ENCODE data around the gene DPH2. TPM values are rescaled to one million over a fixed set of nuclear protein-coding genes. Genes with fewer than 3 reads are reported as not detected.

The DPH2 gene
- total RNA-seq, 2 donors from 2014 or later, result 25.4 to 31.1 TPM

GRCh38 chr1:43978551-43979260, 8.9 kb downstream of the DPH2 start, which contains the start of gene B4GALT2:
Gene B4GALT2 (plus strand): TSS chr1:43979210. CDS start chr1:43981161, 1,951 bp downstream.
- intact Hi-C loops (cut with DNase I), result no loop called here
- Histone ChIP-seq H3K27ac (peak within 1 kb of the TSS; percentile 50 to 60), H3K27me3 (replicated peaks; ENCODE audit: insufficient read depth) (no peaks in the 10 kb centered on the region), H3K4me1 (replicated peaks) (peaks cover 30% of the 10 kb centered on the region), H3K9me3 (no peaks in the 10 kb centered on the region), H3K4me3 (peak within 1 kb of the TSS; percentile 65 to 68), H3K36me3 (peaks cover 0 to 9% of the 10 kb centered on the region in 2 donors)
- DNase-seq (ENCODE audit: low spot score), result peak; percentile 30
- 18% methylated on average over 17 of the region's 54 CpGs for WGBS
- TF ChIP-seq, protein P1, sequence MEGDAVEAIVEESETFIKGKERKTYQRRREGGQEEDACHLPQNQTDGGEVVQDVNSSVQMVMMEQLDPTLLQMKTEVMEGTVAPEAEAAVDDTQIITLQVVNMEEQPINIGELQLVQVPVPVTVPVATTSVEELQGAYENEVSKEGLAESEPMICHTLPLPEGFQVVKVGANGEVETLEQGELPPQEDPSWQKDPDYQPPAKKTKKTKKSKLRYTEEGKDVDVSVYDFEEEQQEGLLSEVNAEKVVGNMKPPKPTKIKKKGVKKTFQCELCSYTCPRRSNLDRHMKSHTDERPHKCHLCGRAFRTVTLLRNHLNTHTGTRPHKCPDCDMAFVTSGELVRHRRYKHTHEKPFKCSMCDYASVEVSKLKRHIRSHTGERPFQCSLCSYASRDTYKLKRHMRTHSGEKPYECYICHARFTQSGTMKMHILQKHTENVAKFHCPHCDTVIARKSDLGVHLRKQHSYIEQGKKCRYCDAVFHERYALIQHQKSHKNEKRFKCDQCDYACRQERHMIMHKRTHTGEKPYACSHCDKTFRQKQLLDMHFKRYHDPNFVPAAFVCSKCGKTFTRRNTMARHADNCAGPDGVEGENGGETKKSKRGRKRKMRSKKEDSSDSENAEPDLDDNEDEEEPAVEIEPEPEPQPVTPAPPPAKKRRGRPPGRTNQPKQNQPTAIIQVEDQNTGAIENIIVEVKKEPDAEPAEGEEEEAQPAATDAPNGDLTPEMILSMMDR (IDR thresholded peaks at IDR 0.05), result no peak
- TF ChIP-seq POLR2AphosphoS5 (IDR thresholded peaks at IDR 0.05) (no peak), POLR2A (IDR thresholded peaks at IDR 0.05) (no peak)

DNA sequence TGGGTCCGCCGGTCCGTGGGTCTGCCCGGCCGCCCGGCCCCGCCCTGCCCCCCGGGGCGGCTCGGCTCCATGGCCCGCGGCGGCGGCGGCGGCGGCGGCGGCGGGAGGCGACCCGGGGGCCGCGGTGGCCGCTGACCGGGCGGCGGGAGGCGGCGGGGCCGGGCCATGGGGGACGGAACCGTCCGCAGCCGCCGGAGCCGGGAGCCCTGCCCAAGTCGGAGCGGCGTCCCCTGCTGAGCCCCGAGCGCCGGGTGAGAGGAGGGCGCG, 9.4 kb downstream of the DPH2 start:
- no CpG with 5 or more reads among the region's 45 CpGs for WGBS
- intact Hi-C loops (cut with DNase I), result no loop called here
- peaks cover 30% of the 10 kb centered on the region for H3K4me1 ChIP-seq (replicated peaks)
- H3K36me3 ChIP-seq, result peaks cover 0 to 9% of the 10 kb centered on the region in 2 donors
- no peaks in the 10 kb centered on the region for H3K9me3 ChIP-seq
- peak overlapping the region; percentile 50 to 60 for H3K27ac ChIP-seq
- H3K4me3 ChIP-seq, result peak overlapping the region; percentile 65 to 68
- TF ChIP-seq, protein P1 (IDR thresholded peaks at IDR 0.05), result no peak
- no peak for TF ChIP-seq POLR2A (IDR thresholded peaks at IDR 0.05)
- no peak for TF ChIP-seq POLR2AphosphoS5 (IDR thresholded peaks at IDR 0.05)
- DNase-seq (ENCODE audit: low spot score), result no peak
- H3K27me3 ChIP-seq (replicated peaks; ENCODE audit: insufficient read depth), result no peaks in the 10 kb centered on the region

DNA sequence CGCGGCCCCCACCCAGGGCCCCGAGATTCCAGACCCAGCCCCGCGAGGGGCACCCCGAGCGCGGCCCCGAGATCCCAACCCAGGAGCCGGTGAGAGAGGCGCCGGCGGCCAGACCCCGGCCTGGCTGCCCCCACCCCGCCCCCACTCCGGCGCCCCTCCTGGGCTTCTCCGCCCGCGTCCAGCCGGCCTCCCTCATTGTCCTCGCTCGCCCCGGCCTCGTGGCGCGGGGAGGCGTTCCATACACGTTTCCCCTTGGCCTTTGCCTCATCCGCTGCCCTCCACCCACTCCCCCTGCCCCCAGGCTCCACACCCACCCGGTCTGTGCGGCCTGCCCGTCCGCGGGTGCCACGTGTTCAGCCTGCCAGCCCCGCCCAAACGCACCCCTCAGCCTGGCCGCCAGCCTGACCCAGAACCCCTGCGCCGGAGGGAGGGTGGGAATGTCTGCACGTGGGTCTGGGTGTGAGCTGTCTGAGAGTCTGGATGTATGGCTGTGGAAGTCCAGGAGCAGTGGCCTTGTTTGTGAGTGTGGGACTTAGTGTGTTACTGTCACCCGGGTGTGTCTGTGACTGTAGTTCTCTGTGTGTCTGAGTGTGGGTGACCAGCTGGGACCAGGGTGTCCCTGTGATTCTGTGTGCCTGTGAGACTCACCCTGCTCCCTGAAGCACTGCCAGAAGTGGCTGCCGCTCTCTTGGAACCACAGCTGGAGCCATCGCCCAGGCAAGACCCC, 9.9 kb downstream of the DPH2 start:
- intact Hi-C loops (cut with DNase I), result no loop called here
- WGBS, result 1% methylated on average over 23 of the region's 45 CpGs
- DNase-seq (ENCODE audit: low spot score), result no peak
- H3K36me3 ChIP-seq, result peaks cover 0 to 9% of the 10 kb centered on the region in 2 donors
- H3K9me3 ChIP-seq, result no peaks in the 10 kb centered on the region
- H3K27me3 ChIP-seq (replicated peaks; ENCODE audit: insufficient read depth), result no peaks in the 10 kb centered on the region
- H3K27ac ChIP-seq, result peak overlapping the region; percentile 50 to 60
- H3K4me3 ChIP-seq, result peak overlapping the region; percentile 65 to 68
- TF ChIP-seq, protein P1 (IDR thresholded peaks at IDR 0.05), result no peak
- TF ChIP-seq POLR2A (IDR thresholded peaks at IDR 0.05) (no peak), POLR2AphosphoS5 (IDR thresholded peaks at IDR 0.05) (no peak)
- peaks cover 30% of the 10 kb centered on the region for H3K4me1 ChIP-seq (replicated peaks)

DNA sequence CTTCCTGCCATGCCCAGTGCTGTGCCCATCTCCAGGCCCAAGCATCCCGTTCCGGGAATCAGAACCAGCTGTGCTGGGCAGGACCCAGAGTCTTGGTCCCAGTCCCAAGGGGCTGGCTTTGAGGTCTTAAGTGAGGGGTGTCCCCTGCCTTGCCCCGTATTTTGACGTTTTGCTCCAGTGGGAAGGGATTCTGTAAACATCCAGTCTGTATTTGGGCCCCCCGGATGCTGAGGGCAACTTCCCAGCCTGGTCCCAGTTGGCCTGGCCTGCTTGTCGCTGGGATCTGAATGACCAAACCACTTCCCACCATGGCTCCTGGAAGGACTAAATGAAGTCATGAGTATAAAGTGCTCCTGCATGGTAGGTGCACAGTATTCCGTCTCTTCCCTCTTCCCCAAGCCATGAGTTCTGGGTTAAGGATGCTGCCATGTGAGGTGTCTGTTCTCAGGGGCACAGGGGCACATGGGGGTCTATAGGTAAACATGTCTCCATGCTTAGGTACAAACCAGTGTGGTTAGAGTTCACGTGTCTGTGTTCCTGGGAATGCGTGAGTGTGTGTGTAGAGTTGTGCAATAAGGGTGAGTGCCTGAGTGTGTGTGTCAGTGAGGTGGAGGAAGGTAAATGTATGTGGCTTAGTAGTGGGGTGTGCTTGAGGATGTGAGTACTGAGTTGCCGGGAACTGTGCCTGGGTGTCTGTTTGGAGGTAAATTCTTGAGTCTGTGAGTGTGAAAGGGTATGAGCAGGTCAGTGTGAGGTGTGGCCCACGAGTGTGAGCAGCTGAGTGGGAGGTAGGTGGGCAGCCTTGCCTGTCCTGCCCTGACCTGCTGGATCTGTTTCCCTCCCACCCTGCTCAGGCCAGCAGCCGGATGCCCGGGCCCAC, 10.7 kb downstream of the DPH2 start:
- Histone ChIP-seq H3K9me3 (no peaks in the 10 kb centered on the region), H3K4me3 (peak overlapping the region; percentile 65 to 68), H3K36me3 (peaks cover 0 to 9% of the 10 kb centered on the region in 2 donors), H3K27me3 (replicated peaks; ENCODE audit: insufficient read depth) (no peaks in the 10 kb centered on the region), H3K4me1 (replicated peaks) (peaks cover 30% of the 10 kb centered on the region), H3K27ac (peak overlapping the region in 1 of 2 donors; percentile 50)
- TF ChIP-seq, protein P1 (IDR thresholded peaks at IDR 0.05), result no peak
- TF ChIP-seq POLR2A (IDR thresholded peaks at IDR 0.05), result no peak
- TF ChIP-seq POLR2AphosphoS5 (IDR thresholded peaks at IDR 0.05), result no peak
- WGBS, result 57% methylated on average over 13 of the region's 13 CpGs
- no peak for DNase-seq (ENCODE audit: low spot score)
- intact Hi-C loops (cut with DNase I), result no loop called here

Data from prostate gland (tissue), 2 donors.